AG04449 (cell line): ENCODE results near the gene BABAM2.
A peak's percentile ranks its signal among the peaks of the same experiment; 100 is the strongest.

Experiments
- CTCF ChIA-PET: fragments of 350-600 bp; formaldehyde crosslinking; extraction: SDS; loops from one replicate; lab custom pipeline; 2021; ENCODE audit warnings: antibody characterized with exemption; lab: Yijun Ruan, JAX
- POLR2A ChIA-PET: fragments of 400-600, 350-600 bp; formaldehyde crosslinking; extraction: SDS; loops from one replicate; lab custom pipeline; 2020; ENCODE audit warnings: antibody characterized with exemption, inconsistent platforms; lab: Yijun Ruan, JAX
- DNase-seq: peaks from one replicate; pipeline ENCODE4 v3.0.0-alpha.2; 2010; ENCODE audit warnings: low read depth, low spot score
- H3K4me3 ChIP-seq: 2 replicates; pipeline ENCODE4 v1.5.1; 2011; ENCODE audit warnings: low read depth, mild to moderate bottlenecking, control low read depth, low read length
- TF ChIP-seq, protein P1 (sequence below): IDR thresholded peaks from one replicate; pipeline ENCODE4 v1.5.1; 2011; ENCODE audit warnings: mild to moderate bottlenecking, moderate library complexity, low read length, control low read depth, inconsistent platforms; ENCODE audit not compliant: insufficient read depth; ENCODE audit errors: missing control alignments

The BABAM2 gene

DNA sequence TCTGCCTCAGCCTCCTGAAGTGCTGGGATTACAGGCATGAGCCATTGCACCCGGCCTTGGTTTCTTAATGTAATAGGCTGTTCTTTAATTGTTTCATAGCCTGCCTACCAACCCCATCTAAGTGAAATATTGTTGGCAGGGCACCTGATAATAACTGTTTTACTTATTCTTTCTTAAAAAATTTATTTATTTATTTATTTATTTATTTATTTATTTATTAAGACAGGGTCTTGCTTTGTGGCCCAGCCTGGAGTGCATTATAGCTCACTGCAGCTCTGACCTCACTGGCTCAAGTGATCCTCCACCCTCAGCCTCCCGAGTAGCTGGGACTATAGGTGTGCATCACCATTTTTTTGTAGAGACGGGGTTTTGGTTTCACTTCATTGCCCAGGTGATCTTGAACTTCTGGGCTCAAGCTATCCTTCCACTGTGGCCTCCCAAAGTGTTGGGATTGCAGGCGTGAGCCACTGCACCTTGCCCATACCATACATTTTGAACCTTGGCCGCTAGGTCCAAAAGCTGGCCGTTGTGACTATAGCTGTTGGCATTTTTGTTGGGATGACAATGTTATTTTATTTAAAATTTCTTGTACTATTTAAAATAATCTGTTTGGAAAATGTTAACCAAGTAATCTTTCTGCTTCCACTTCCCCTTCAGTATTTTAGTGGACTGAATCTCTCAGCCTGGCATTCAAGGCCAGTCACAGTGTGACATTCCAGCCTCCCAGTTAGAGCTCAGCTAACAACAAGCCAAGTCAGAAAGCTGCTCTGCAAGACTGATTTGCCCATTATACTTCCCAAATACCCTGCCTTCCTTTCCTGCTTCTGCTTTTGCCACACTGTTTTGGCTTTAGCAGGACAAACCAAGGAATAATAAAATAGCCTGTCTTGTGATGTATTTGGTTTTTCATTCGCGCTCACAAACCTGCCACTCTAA, 52.4 kb downstream of the BABAM2 start:
- ChIA-PET CTCF (interaction anchor here (0.6 to 1.1 kb wide), 2 partner anchors 11 to 18 kb away, joined by 3 to 4 read pairs; no protein-coding TSS in a partner anchor), POLR2A (no interaction called here)
- TF ChIP-seq, protein P1, sequence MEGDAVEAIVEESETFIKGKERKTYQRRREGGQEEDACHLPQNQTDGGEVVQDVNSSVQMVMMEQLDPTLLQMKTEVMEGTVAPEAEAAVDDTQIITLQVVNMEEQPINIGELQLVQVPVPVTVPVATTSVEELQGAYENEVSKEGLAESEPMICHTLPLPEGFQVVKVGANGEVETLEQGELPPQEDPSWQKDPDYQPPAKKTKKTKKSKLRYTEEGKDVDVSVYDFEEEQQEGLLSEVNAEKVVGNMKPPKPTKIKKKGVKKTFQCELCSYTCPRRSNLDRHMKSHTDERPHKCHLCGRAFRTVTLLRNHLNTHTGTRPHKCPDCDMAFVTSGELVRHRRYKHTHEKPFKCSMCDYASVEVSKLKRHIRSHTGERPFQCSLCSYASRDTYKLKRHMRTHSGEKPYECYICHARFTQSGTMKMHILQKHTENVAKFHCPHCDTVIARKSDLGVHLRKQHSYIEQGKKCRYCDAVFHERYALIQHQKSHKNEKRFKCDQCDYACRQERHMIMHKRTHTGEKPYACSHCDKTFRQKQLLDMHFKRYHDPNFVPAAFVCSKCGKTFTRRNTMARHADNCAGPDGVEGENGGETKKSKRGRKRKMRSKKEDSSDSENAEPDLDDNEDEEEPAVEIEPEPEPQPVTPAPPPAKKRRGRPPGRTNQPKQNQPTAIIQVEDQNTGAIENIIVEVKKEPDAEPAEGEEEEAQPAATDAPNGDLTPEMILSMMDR = no peak
- no peak for DNase-seq
- H3K4me3 ChIP-seq = no peak overlapping the region

DNA sequence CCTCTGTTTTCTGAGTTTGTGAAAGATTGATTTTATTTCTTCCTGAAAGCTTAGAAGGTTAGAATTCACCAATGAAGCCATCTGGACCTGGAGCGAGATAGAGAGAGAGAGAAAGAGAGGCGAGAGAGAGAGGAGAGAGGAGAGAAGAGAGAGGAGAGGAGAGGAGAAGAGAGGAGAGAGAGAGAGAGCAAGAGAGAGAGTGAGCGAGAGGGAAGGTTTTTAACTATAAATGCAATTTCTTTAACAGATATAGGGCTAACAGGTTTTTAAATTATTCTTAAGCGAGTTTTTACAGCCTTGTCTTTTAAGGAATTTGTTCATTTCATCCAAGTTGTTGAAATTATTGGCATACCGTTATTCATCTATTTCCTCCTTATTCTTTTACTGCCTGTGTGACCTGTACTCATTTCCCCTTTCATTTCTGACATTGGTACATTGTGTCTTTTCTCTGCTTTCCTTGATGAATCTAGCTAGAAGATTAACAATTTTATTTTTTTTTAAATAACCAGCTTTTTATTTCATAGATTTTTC, 56.1 kb downstream of the BABAM2 start:
- POLR2A ChIA-PET = no interaction called here
- CTCF ChIA-PET = no interaction called here

DNA sequence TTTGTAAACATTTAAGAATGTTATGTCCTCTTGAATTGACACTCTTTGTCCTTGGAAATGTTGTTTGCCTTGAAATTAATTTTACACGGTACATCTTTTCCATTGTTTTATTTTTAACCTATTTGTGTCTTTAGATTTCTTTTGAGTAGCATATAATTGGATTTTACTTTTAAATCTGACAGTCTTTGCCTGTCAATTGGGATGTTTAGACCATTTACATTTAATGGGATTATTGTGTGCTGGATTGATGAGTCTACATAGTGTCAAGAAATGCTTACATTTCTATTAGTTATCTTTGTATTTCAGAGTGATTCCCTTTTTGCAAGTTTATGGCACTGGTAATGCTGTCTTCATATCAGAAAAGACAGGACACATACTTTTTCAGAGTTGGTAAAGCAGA, 61.5 kb downstream of the BABAM2 start:
- POLR2A ChIA-PET = no interaction called here
- TF ChIP-seq, protein P1 = no peak
- no peak overlapping the region for H3K4me3 ChIP-seq
- CTCF ChIA-PET = no interaction called here
- no peak for DNase-seq

More for the DNA sequence above, 56.1 kb downstream of the BABAM2 start:
- H3K4me3 ChIP-seq = no peak overlapping the region
- DNase-seq = no peak
- TF ChIP-seq, protein P1 = no peak

DNA sequence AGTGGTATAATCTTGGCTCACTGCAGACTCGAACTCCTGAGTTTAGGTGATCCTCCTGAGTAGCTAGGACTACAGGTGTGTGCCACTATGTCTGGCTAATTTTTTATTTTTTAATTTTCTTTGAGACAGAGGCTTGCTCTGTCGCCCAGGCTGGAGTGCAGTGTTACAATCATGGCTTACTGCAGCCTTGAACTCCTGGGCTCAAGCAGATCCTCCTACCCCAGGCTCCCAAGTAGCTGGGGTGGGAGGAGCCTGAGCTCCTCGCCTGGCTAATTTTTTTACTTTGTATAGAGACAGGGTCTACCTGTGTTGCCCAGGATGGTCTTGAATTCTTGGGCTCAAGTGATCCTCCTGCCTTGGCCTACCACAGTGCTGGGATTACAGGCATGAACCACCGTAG, 62.5 kb downstream of the BABAM2 start:
- TF ChIP-seq, protein P1 = no peak
- POLR2A ChIA-PET = no interaction called here
- no peak overlapping the region for H3K4me3 ChIP-seq
- DNase-seq = no peak
- CTCF ChIA-PET = interaction anchor here (1.2 to 1.9 kb wide), 4 partner anchors 10 to 449 kb away, joined by 4 to 8 read pairs (median 6); no protein-coding TSS in a partner anchor

DNA sequence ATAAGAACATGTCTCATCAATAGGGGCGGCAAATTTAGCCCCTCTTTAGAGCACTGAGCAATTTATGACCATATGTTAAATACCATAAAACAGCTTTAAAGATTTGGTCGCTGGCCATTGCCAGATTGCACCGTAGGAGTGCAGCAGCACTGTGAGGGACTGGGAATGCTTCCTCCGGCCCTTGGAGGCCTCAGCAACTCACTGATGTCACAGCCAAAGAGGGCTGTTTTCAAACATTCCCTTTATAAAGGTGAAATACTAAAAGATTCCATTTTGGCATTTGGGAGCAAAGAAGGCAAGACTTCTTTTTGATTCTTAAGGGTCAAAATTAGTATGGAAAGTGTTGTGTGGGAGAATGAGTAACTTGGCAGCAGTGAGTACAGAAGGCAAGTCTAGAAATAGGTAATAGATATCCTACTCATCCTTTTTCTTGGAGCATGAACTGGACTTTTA, 63.7 kb downstream of the BABAM2 start:
- TF ChIP-seq, protein P1 = no peak
- H3K4me3 ChIP-seq = no peak overlapping the region
- POLR2A ChIA-PET = interaction anchor here (1.2 to 1.3 kb wide), 2 partner anchors 36 to 248 kb away, joined by 3 to 4 read pairs; no protein-coding TSS in a partner anchor
- DNase-seq = no peak
- CTCF ChIA-PET = interaction anchor here (0.6 to 1.9 kb wide), 10 partner anchors 11 to 448 kb away, joined by 3 to 8 read pairs (median 4); no protein-coding TSS in a partner anchor

DNA sequence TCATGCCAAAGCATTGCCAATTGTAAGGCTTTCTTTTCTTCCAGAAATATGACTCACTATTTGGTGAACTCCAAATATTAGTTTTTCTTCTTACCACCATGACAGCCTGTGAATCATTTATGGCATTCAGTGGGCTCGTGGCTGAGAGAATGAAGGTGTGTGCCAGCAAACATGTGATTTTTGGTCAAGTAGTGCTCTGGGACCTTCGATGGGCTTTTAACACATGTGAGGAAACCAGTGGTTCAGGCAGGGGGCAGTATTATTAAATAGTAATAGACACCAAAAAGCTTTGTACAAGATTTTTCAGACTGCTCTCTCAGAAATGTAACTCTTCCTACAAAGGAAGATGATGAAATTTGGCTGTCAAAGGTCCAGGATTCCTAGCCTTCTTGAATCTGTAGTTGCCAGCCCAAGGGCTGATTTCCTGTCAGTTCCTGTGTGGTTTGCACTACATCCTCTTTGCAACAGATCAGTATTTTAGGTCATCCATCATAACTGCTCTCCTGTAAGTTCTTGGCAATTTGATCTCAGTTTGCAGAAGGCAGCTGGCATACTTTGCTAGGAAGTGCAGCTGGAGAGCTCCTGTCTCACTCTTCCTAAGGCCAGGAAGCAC, 64.3 kb downstream of the BABAM2 start:
- POLR2A ChIA-PET = interaction anchor here (0.8 to 1.3 kb wide), 3 partner anchors 36 to 436 kb away, joined by 3 to 5 read pairs (median 4); no protein-coding TSS in a partner anchor
- no peak overlapping the region for H3K4me3 ChIP-seq

More for the DNA sequence above, 64.3 kb downstream of the BABAM2 start:
- CTCF ChIA-PET = interaction anchor here (1.3 to 1.5 kb wide), 2 partner anchors 145 to 441 kb away, joined by 3 read pairs; no protein-coding TSS in a partner anchor
- DNase-seq = peak; percentile 92
- TF ChIP-seq, protein P1 = no peak
